K562 (cell line): Measurements from ENCODE around the gene MXD3. TPM values are rescaled to one million over a fixed set of nuclear protein-coding genes. Genes with fewer than 3 reads are reported as not detected.

Experiments used
- ATAC-seq: fragments of 200-7000 bp; cut with Tn5 transposase; 3 replicates; pipeline ENCODE4 v1.9.1; 2020; ENCODE audit warnings: moderate library complexity
- BruUV-seq: library from RNA; stranded (reverse); fragments of 400-500 nt; replicated peaks from 2 replicates; lab custom pipeline; 2021; lab: Mats Ljungman, UMichigan
- CTCF ChIA-PET: fragments of 300-600 bp; formaldehyde crosslinking; extraction: SDS; loops from one replicate; lab custom pipeline; 2021; ENCODE audit warnings: low intra/inter-chr PET ratio; lab: Yijun Ruan, JAX
- POLR2A ChIA-PET: fragments of 300-600, 350-650 bp; sonication (Branson Sonifier 250); formaldehyde crosslinking; extraction: SDS; loops from one replicate; lab custom pipeline; 2021; ENCODE audit warnings: antibody characterized with exemption, inconsistent platforms; lab: Yijun Ruan, JAX
- DNase-seq, 4 experiments: peaks; one replicate each; pipeline versions ENCODE4 v3.0.0 to v3.0.0-alpha.2; 2011 to 2018; ENCODE audit warnings: low spot score in 3 of 4, mixed read lengths in 3 of 4; ENCODE audit errors: extremely low read depth in 1 of 4
- FAIRE-seq: peaks from 2 replicates; lab custom pipeline; 2011; peaks lifted over from hg19 to GRCh38; lab: Jason Lieb, UNC
- H2AFZ ChIP-seq: 2 replicates; pipeline ENCODE4 v1.6.0; 2011; ENCODE audit warnings: low read depth, low read length, control low read depth, inconsistent platforms
- H3K27ac ChIP-seq: fragments of 200-600 bp; 3 replicates; pipeline ENCODE4 v1.8.0; 2011; ENCODE audit warnings: low read depth, mild to moderate bottlenecking, control low read depth, inconsistent platforms, low read length, moderate library complexity, mixed read lengths; ENCODE audit errors: extremely low read depth
- H3K27me3 ChIP-seq, 2 experiments: fragments of 300-600 bp in 1 of 2; 2 replicates in 1 of 2; 3 replicates in 1 of 2; pipeline versions ENCODE4 v1.6.0 to v1.8.0; 2011; ENCODE audit warnings: inconsistent platforms in 2 of 2, low read length in 2 of 2, mild to moderate bottlenecking in 1 of 2, mixed read lengths in 1 of 2, moderate library complexity in 1 of 2; ENCODE audit not compliant: control insufficient read depth in 2 of 2, insufficient read depth in 2 of 2
- H3K36me3 ChIP-seq: fragments of 300-600 bp; 3 replicates; pipeline ENCODE4 v1.8.0; 2011; ENCODE audit warnings: mild to moderate bottlenecking, low read length, inconsistent platforms; ENCODE audit not compliant: control insufficient read depth, insufficient read depth
- H3K4me1 ChIP-seq, 2 experiments: fragments of 200-600 bp in 1 of 2; replicated peaks in 1 of 2; 2 replicates in 1 of 2; 3 replicates in 1 of 2; pipeline versions ENCODE4 v1.5.1 to v1.8.0; 2011; ENCODE audit warnings: inconsistent platforms in 2 of 2, low read length in 2 of 2, mild to moderate bottlenecking in 1 of 2, mixed read lengths in 1 of 2, moderate library complexity in 1 of 2; ENCODE audit not compliant: control insufficient read depth in 2 of 2, insufficient read depth in 2 of 2
- H3K4me2 ChIP-seq: 2 replicates; pipeline ENCODE4 v1.6.1; 2011; ENCODE audit warnings: low read length, control low read depth, inconsistent platforms, mixed read lengths; ENCODE audit not compliant: insufficient read depth
- H3K4me3 ChIP-seq: fragments of 200-600 bp; sonication (generic), shearing (Covaris generic); 2 replicates; pipeline ENCODE4 v1.5.1; 2016; ENCODE audit warnings: control low read depth, inconsistent platforms
- H3K79me2 ChIP-seq: fragments of 200-600 bp; 3 replicates; pipeline ENCODE4 v1.8.0; 2011; ENCODE audit warnings: low read length, inconsistent platforms; ENCODE audit not compliant: control insufficient read depth, insufficient read depth
- H3K9ac ChIP-seq, 2 experiments: 2 replicates each; pipeline versions ENCODE4 v1.6.0 to v1.6.1; 2011; ENCODE audit warnings: low read depth in 2 of 2, low read length in 2 of 2, control low read depth in 1 of 2, inconsistent platforms in 1 of 2, mild to moderate bottlenecking in 1 of 2, mixed read lengths in 1 of 2; ENCODE audit not compliant: insufficient read depth in 1 of 2
- H3K9me1 ChIP-seq: one replicate; pipeline ENCODE4 v1.6.0; 2011; ENCODE audit warnings: inconsistent platforms, mild to moderate bottlenecking, low read length, moderate library complexity; ENCODE audit not compliant: control insufficient read depth, insufficient read depth
- H3K9me3 ChIP-seq: replicated peaks from 2 replicates; pipeline ENCODE4 v1.5.1; 2011; ENCODE audit warnings: low read depth, low read length, inconsistent platforms; ENCODE audit not compliant: control insufficient read depth, insufficient read depth
- H4K20me1 ChIP-seq: replicated peaks from 2 replicates; pipeline ENCODE4 v1.6.1; 2011; ENCODE audit warnings: low read length, inconsistent platforms, mixed read lengths; ENCODE audit not compliant: control insufficient read depth, insufficient read depth
- POLR2G ChIP-seq: fragments of 200-400 bp; formaldehyde crosslinking; IDR thresholded peaks from 2 replicates; pipeline ENCODE4 v1.6.1; 2017; ENCODE audit warnings: low read depth, mild to moderate bottlenecking, antibody characterized with exemption, low read length, moderate library complexity
- THRAP3 ChIP-seq: fragments of 450-650 bp; IDR thresholded peaks from 2 replicates; pipeline ENCODE4 v1.6.1; 2016; ENCODE audit warnings: mild to moderate bottlenecking, inconsistent platforms, borderline replicate concordance
- ZNF121 ChIP-seq: sonication (generic); formaldehyde crosslinking; conservative IDR thresholded peaks from 2 replicates; pipeline ENCODE4 v1.8.0; 2022; ENCODE audit warnings: missing genetic modification reagents
- ZNF134 ChIP-seq: fragments of 250-450 bp; sonication (Bioruptor Pico); conservative IDR thresholded peaks from 2 replicates; pipeline ENCODE4 v1.4.0; 2020
- WGBS: fragments of 100-300 bp; shearing (Covaris generic); methylation state at CpG from one replicate; pipeline ENCODE4 v1.1.6; 2016; ENCODE audit warnings: low coverage, mixed read lengths; ENCODE audit not compliant: insufficient coverage; ENCODE audit errors: missing lambda C conversion rate; 5-methylcytosine and 5-hydroxymethylcytosine counted together
- in situ Hi-C: fragments of 300-500 bp; cut with MboI; formaldehyde crosslinking; loops from 4 replicates; pipeline ENCODE4 v1.15.0; 2018; ENCODE audit warnings: inconsistent platforms, mixed read lengths
- intact Hi-C: fragments of 100-400 bp; cut with micrococcal nuclease; formaldehyde crosslinking; loops from 2 replicates; pipeline ENCODE4 v1.14.2; 2022
- polyA plus RNA-seq, 8 experiments: library from polyadenylated mRNA; depleted of rRNA in 4 of 8; stranded (reverse) in 5 of 8; unstranded in 3 of 8; fragments of >200 nt; fragmentation: Nextera tagmentation in 2 of 8; fragmentation: Illumina TruSeq in 1 of 8; extraction: Ambion mirVana in 2 of 8; extraction: Trizol in 1 of 8; gene quantifications; 2 replicates each; pipeline versions ENCODE4 v1.2.1 to v1.2.3, GENCODE V29; 2011 to 2014; ENCODE audit warnings: inconsistent platforms in 1 of 8, missing spikeins in 1 of 8
- total RNA-seq, 7 experiments: library from RNA; depleted of rRNA in 6 of 7; stranded (reverse); fragments of >200 nt in 6 of 7; fragmentation: Illumina TruSeq in 2 of 7; extraction: Trizol in 2 of 7; gene quantifications; 2 replicates each; pipeline versions ENCODE4 v1.2.1 to v1.2.3, GENCODE V29; 2011 to 2021; ENCODE audit warnings: low replicate concordance in 1 of 7
- TF ChIP-seq, protein P1 (sequence below): IDR thresholded peaks from 2 replicates; pipeline ENCODE4 v1.6.1; 2016; ENCODE audit warnings: missing genetic modification characterization, missing compliant biosample characterization

MXD3 gene
- total and polyA plus RNA-seq, 9 of the 15 experiments (the other 6 are each of a cell fraction or from before 2014, with no cell fraction given): 0.28 to 24.8 (median 4.5) TPM

GRCh38 chr5:177334155-177334551 lies 22.5 kb upstream of the MXD3 start:
- no peaks in the 10 kb centered on the region for H3K27me3 ChIP-seq
- FAIRE-seq (no peak), DNase-seq (no peak), ATAC-seq (no peak)
- 0 out of 2 replicates have a peak, but pooled peaks cover 5% of the 10 kb centered on the region for H4K20me1 ChIP-seq
- H3K4me2 ChIP-seq: no peak overlapping the region
- peaks cover 96% of the 10 kb centered on the region; the same call in 2 of the 3 replicates for H3K36me3 ChIP-seq
- in situ Hi-C loops (no loop called here), intact Hi-C loops (no loop called here)
- CTCF ChIA-PET: no interaction called here
- TF ChIP-seq ZNF121 (CRISPR knock-in tag): no peak
- TF ChIP-seq POLR2G: peak; percentile 8; the same call in 1 of the 2 replicates
- BruUV-seq: no TSS peak
- H3K4me1 ChIP-seq: peaks cover 0 to 4% of the 10 kb centered on the region in 2 experiments; a peak in 1 of 5 replicates
- H3K79me2 ChIP-seq: no peaks in the 10 kb centered on the region; the same call in 2 of the 3 replicates
- H3K4me3 ChIP-seq: no peak overlapping the region
- no peak overlapping the region for H3K27ac ChIP-seq
- no peak overlapping the region for H2AFZ ChIP-seq
- peak overlapping the region in 1 of 2 experiments; percentile 55; a peak in 1 of 4 replicates for H3K9ac ChIP-seq
- POLR2A ChIA-PET: interaction anchor here (0.6 to 1.8 kb wide), 3 partner anchors 11 to 220 kb away, joined by 3 to 5 read pairs (median 3); no protein-coding TSS in a partner anchor
- H3K9me3 ChIP-seq: no peaks in the 10 kb centered on the region
- H3K9me1 ChIP-seq: no peaks in the 10 kb centered on the region
- WGBS: 85% methylated on average over 9 of the region's 15 CpGs

DNA sequence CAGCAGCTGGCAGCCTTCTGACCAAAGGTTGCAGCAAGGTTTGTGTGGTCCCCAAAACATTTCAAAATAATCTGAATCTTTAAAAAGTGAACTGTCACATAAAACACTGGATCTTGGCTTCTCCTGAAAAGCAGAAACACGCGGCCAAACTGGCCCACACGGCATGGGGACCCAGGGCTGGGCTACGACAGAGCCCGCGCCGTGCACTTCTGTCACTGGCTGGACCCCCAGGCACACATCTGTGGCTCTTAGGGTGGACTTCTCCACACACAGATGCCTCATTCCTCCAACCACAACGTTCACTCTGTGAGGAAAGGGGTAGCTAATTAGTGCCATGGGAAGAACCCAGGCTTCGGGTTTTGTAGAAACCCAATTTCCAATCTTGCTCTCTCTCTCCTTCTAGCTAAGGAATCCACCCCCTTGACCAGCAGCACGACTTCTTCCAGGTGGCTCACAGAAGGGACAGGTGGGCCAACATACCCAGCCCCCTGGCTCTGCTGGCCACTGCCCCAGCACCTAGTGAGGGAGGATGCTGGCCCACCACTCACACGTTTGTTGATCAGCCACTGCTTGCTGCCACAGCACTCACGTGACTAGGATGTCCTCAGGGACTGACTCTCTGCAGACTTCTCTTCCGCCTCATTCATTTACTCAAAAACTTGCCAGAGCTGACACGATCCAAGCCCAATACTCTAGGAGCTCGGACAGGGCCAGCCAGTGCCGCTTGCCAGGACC lies 21.9 kb upstream of the MXD3 start:
- in situ Hi-C loops: no loop called here
- no peak overlapping the region for H2AFZ ChIP-seq
- ChIA-PET CTCF (no interaction called here), POLR2A (interaction anchor here (0.6 to 1.8 kb wide), 5 partner anchors 12 to 219 kb away, joined by 3 to 5 read pairs (median 4); partner anchors contain the start of gene LMAN2)
- no TSS peak for BruUV-seq
- 92% methylated on average over 15 of the region's 16 CpGs for WGBS
- no peaks in the 10 kb centered on the region for H3K27me3 ChIP-seq
- no peak overlapping the region for H3K27ac ChIP-seq
- H3K4me1 ChIP-seq: peaks cover 0 to 4% of the 10 kb centered on the region in 2 experiments; a peak in 1 of 5 replicates
- ATAC-seq: no peak
- TF ChIP-seq THRAP3 (no peak), ZNF134 (CRISPR knock-in tag) (peak; percentile 68), POLR2G (0 out of 2 replicates have a peak, but pooled peaks have one; percentile 41)
- TF ChIP-seq, protein P1, sequence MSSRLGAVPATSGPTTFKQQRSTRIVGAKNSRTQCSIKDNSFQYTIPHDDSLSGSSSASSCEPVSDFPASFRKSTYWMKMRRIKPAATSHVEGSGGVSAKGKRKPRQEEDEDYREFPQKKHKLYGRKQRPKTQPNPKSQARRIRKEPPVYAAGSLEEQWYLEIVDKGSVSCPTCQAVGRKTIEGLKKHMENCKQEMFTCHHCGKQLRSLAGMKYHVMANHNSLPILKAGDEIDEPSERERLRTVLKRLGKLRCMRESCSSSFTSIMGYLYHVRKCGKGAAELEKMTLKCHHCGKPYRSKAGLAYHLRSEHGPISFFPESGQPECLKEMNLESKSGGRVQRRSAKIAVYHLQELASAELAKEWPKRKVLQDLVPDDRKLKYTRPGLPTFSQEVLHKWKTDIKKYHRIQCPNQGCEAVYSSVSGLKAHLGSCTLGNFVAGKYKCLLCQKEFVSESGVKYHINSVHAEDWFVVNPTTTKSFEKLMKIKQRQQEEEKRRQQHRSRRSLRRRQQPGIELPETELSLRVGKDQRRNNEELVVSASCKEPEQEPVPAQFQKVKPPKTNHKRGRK (tag): no peak
- TF ChIP-seq, all 486 proteins: peak for 2
- intact Hi-C loops: no loop called here
- no peak for DNase-seq
- H3K79me2 ChIP-seq: no peaks in the 10 kb centered on the region
- no peak for FAIRE-seq
- H3K4me2 ChIP-seq: no peak overlapping the region
- peaks cover 93% of the 10 kb centered on the region; the same call in 2 of the 3 replicates for H3K36me3 ChIP-seq
- no peak overlapping the region for H3K4me3 ChIP-seq
- H3K9me1 ChIP-seq: no peaks in the 10 kb centered on the region
- peak overlapping the region in 1 of 2 experiments; percentile 55; a peak in 2 of 4 replicates for H3K9ac ChIP-seq
- H4K20me1 ChIP-seq: no peaks in the 10 kb centered on the region
- H3K9me3 ChIP-seq: no peaks in the 10 kb centered on the region
